NT2/D1 (cell line): ENCODE data around the gene RERE.

Source experiments
- SUZ12 ChIP-seq: IDR thresholded peaks from 2 replicates; pipeline ENCODE4 v1.6.1; 2011; ENCODE audit not compliant: insufficient read length, insufficient read depth; ENCODE audit errors: extremely low read depth
- ZNF274 ChIP-seq: IDR thresholded peaks from 2 replicates; pipeline ENCODE4 v1.6.1; 2011; ENCODE audit warnings: mild to moderate bottlenecking, low read depth, low read length

- no peak for TF ChIP-seq SUZ12
- no peak for TF ChIP-seq ZNF274
Observed at GRCh38 chr1:8809342-8809736, 8.1 kb downstream of the RERE start.
